Measurements from ENCODE around the gene GRAP2. TPM values are rescaled to one million over a fixed set of nuclear protein-coding genes. Genes with fewer than 3 reads are reported as not detected.

Gene GRAP2
- total and polyA plus RNA-seq, 2 of the 4 experiments (the other 2 are of a cell fraction) = not detected

DNA sequence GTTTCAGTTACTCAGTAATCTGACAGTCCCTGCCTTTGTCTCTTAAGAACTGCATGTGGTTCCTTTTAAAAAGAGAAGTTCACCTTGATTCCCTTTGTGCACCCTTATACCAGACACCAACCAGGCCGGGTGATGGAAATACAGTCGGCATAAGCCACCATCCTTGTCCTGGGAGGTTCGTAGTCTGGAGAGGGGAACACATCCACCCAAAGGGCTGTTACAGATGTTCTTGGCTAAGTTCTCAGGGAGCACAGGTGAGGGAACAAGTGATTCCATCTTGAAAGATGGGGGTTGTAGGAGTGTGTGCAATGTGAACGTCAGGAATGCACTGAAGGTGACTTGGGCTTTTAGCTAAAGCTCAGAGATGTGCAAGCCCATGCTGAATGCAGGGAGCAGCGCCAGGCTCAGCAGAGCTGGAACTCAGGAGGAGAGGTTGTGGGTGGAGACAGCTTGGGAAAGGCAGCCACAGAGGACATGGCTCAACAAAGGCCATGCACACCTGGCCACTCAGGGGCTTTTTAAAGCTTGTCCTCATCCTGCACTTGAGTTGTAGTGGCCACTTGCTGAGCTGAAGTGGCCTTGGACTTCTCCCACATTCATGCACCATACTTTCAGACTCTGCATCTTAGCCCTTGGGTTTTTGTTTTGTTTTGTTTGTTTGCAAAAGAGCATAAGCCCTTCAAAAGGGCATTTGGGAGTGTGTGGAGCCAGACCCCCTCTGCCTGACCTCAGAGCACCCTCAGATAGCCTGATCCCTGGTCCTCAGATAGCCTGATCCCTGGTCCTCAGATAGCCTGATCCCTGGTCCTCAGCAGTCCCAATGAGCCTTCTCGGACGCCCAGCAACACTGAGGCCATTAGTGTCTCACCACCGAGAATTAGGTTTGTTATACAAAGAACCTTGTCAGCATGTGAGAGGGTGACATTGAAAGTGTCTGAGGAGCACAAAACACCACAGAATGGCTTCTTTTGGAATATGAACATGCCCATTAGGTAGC, 46.6 kb downstream of the GRAP2 start:
- Histone ChIP-seq H2BK120ac (ENCODE audit: low read depth, low read length) (no peak overlapping the region), H3K18ac (ENCODE audit: low read depth, low read length) (no peak overlapping the region), H3K36me3 (ENCODE audit: control insufficient read depth, insufficient read depth, low read length) (no peaks in the 10 kb centered on the region), H3K27me3 (ENCODE audit: control insufficient read depth, insufficient read depth, low read length) (peaks cover 54% of the 10 kb centered on the region), H3K4me3 (ENCODE audit: insufficient read depth, low read depth, low read length) (no peak overlapping the region), H4K91ac (ENCODE audit: insufficient read depth, low read depth, low read length) (no peak overlapping the region), H3K9ac (ENCODE audit: low read depth, low read length) (no peak overlapping the region), H4K20me1 (ENCODE audit: insufficient read depth, low read length) (no peaks in the 10 kb centered on the region), H3K23ac (ENCODE audit: low read depth, low read length) (no peak overlapping the region), H2AK5ac (ENCODE audit: low read depth, low read length) (no peak overlapping the region), H2BK20ac (ENCODE audit: low read depth, low read length) (no peak overlapping the region), H3K9me1 (ENCODE audit: insufficient read depth, low read length) (no peaks in the 10 kb centered on the region), H3K56ac (ENCODE audit: extremely low read depth, insufficient read depth, low read length) (no peak overlapping the region), H2BK5ac (ENCODE audit: low read depth, low read length, poor library complexity, severe bottlenecking) (no peak overlapping the region), H2BK15ac (ENCODE audit: low read depth, low read length) (no peak overlapping the region), H2AFZ (replicated peaks; ENCODE audit: low read length, poor library complexity) (no peak overlapping the region), H3K4me1 (ENCODE audit: control insufficient read depth, insufficient read depth, low read length) (no peaks in the 10 kb centered on the region), H3K79me1 (ENCODE audit: low read depth in 1 of 2, low read length in 2 of 2) (no peaks in the 10 kb centered on the region), H3K27ac (ENCODE audit: insufficient read depth, low read length) (no peak overlapping the region), H2AK9ac (replicated peaks; ENCODE audit: low read depth, low read length, poor library complexity) (no peak overlapping the region), H3K14ac (replicated peaks; ENCODE audit: low read depth, low read length) (no peak overlapping the region), H4K5ac (ENCODE audit: low read depth, low read length) (no peak overlapping the region), H3K4me2 (ENCODE audit: low read depth, low read length) (no peak overlapping the region), H3K9me3 (ENCODE audit: control insufficient read depth, insufficient read depth, low read length) (no peaks in the 10 kb centered on the region), H3K4ac (ENCODE audit: low read depth, low read length) (no peak overlapping the region), H4K8ac (ENCODE audit: low read depth in 2 of 2, low read length in 2 of 2) (no peak overlapping the region)
- dilution Hi-C loops (cut with HindIII; ENCODE audit: low sequenced_read_pairs, unreplicated experiment) = no loop called here
- ChIA-PET CTCF (no interaction called here), POLR2A (ENCODE audit: unreplicated experiment) (no interaction called here)
- DNase-seq (no peak), ATAC-seq (ENCODE audit: low read depth) (no peak)
- in situ Hi-C loops (cut with MboI; ENCODE audit: low sequenced_read_pairs) = no loop called here
- no TSS peak for BruUV-seq (replicated peaks)
- no CpG with 5 or more reads among the region's 8 CpGs for WGBS, 2 experiments (ENCODE audit: extremely low coverage in 2 of 2, insufficient read length in 1 of 2)
- intact Hi-C loops (cut with micrococcal nuclease) = no loop called here
- TF ChIP-seq CHD1 (IDR thresholded peaks at IDR 0.05; ENCODE audit: low read depth, low read length) = no peak
- TF ChIP-seq MXI1 (IDR thresholded peaks at IDR 0.05; ENCODE audit: borderline replicate concordance, low read depth, low read length) = no peak
- TF ChIP-seq SMC3 (IDR thresholded peaks at IDR 0.05; ENCODE audit: low read depth, low read length) = no peak
- TF ChIP-seq POLR2A (IDR thresholded peaks at IDR 0.05; ENCODE audit: low read depth, low read length) = no peak
- no peak for TF ChIP-seq RAD21 (IDR thresholded peaks at IDR 0.05; ENCODE audit: low read length)
- TF ChIP-seq CTCF (conservative IDR thresholded peaks at IDR 0.05; ENCODE audit: low read depth, low read length) = no peak
- no peak for TF ChIP-seq CEBPB (IDR thresholded peaks at IDR 0.05; ENCODE audit: low read depth, low read length)
- TF ChIP-seq RFX5 (IDR thresholded peaks at IDR 0.05; ENCODE audit: low read depth, low read length) = no peak
- TF ChIP-seq MAZ (IDR thresholded peaks at IDR 0.05; ENCODE audit: borderline replicate concordance, low read depth, low read length) = no peak
- TF ChIP-seq NFE2L2 (IDR thresholded peaks at IDR 0.05; ENCODE audit: low read depth, low read length) = no peak
- no peak for TF ChIP-seq ELK1 (IDR thresholded peaks at IDR 0.05; ENCODE audit: borderline replicate concordance, low read depth, low read length)
- no peak for TF ChIP-seq MAFK (IDR thresholded peaks at IDR 0.05; ENCODE audit: low read depth, low read length)
- no peak for TF ChIP-seq FOS (IDR thresholded peaks at IDR 0.05; ENCODE audit: low read depth, low read length)
- TF ChIP-seq RCOR1 (IDR thresholded peaks at IDR 0.05; ENCODE audit: insufficient replicate concordance, low read length) = no peak
- TF ChIP-seq, protein P1, sequence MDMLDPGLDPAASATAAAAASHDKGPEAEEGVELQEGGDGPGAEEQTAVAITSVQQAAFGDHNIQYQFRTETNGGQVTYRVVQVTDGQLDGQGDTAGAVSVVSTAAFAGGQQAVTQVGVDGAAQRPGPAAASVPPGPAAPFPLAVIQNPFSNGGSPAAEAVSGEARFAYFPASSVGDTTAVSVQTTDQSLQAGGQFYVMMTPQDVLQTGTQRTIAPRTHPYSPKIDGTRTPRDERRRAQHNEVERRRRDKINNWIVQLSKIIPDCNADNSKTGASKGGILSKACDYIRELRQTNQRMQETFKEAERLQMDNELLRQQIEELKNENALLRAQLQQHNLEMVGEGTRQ (IDR thresholded peaks at IDR 0.05; ENCODE audit: low read depth, low read length) = no peak
